Central memory CD4-positive, alpha-beta T cell (primary cell): ENCODE results near the gene TGFBRAP1.
A peak's percentile ranks its signal among the peaks of the same experiment; 100 is the strongest.

Experiments used
- DNase-seq: peaks from one replicate; pipeline ENCODE4 v3.0.0; 2022

Gene TGFBRAP1

GRCh38 chr2:105236060-105236424, 93.5 kb downstream of the TGFBRAP1 start:
- no peak for DNase-seq

DNA sequence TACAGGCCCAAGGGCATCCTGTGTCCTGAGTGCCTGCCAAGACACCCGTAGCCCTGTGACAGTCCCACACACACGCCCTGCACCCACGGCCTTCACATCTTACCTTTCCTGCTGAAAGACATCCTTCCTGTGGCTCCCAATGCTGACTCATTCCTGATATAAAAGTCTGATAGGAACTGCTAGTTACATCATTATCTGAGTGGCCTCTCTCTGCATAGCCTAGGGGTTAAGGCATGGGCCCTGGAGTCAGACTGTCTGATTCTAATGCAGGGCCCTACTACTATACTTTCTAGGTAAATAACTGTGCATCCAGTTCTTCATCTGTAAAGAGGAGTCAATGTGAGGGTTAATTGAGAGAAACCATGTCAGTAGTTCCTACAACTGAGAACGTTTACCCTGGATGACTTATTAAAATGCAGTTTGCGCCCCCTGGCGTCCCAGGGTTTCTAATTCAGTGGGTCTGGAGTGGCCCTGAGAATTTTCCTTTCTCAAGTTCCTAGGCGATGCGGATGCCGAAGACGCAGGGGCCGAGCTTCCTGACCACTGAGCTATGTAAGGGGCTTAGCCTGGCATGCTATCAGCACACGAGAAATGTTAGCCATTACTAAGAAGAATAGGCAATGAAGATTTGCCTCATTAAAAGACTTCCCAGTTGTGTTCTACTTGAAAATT, 94.0 kb downstream of the TGFBRAP1 start:
- peak; percentile 9 for DNase-seq

DNA sequence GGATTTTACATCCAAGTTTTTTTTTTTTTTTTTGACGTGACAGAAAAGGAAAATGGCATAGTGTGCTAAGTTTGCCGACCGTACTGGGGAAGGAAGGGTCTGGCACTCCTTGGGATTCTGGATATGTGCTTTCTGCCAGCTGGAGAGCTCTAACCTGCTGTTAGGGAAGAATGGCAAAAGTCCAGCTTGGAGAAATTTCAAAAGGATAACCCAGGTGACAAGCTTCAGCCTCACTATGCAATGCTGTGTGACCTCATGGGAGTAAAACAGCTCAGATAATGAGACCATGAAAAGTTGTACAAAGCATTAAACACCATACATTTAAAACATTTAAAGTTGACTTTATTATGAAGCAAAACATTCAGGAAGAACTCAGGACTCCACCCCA, 98.3 kb downstream of the TGFBRAP1 start:
- no peak for DNase-seq

DNA sequence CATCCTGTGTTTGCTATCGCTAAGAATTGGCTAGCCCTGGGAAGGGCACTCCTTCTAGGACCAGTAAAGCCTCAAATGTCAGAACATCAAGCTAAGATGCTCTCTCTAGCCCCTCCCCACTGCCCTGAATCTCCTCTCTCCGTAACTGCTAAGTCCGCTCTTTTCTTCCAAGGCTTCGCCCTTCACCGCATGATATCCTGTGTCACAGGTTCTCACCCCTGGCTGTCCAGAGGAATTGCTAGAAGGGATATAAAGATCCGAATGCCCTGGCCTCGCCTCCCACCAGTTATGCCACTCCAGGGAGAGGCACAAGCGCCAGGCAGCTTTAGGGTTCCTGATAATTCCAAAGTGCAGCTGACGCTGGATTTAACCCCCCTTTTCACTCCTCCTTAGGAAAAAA, 105.1 kb downstream of the TGFBRAP1 start:
- no peak for DNase-seq

DNA sequence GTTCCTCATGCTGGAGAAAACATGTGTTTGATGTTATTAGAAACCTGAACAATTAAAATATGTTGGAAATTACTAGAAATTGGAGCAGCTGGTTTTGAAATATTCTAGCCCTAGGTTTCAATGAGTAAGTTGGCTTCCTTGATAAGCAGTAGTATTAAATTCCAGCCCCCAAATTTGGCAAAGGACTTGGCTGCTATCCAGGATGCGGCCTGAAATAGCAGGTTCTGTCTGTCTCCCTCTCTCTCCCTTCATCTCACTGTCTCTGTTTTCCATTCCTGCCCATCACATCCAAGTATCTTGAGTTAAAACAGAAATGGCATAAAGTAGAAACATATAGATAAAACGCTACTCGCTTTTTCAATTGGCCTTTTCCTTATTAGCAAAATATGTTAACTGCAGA, 108.9 kb downstream of the TGFBRAP1 start:
- no peak for DNase-seq

DNA sequence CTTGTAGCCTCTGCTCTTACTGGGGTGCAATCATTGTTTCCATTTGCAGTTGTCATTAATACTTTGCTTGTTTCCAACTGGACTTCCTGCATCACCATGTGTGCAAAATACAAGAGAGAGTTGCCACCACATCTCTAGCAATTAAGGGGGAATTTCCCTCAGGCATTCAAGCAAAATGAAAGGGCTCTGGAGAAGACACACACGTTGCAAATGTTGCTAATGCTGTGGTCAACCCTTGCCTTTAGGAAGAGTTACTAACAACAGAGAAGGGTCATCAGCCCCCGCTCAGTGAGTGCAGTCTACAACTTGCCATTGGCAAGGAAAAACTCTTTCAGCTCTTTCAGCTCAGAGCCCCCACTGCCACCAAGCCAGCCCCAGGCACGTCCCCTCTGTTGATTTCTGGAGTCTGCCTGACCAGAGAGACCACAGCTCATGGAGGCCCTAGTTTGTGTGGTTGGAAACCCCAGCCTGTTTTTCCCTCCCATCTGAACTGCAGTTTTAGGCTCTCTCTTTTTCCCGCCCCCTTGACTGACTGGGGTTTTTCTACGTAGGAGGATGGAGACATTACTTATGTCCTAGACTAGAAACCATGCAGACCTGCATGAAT, 113.8 kb downstream of the TGFBRAP1 start:
- no peak for DNase-seq
